ENCODE measurements around the gene JAK1. TPM values are rescaled to one million over a fixed set of nuclear protein-coding genes. Genes with fewer than 3 reads are reported as not detected.

The JAK1 gene
- total and polyA plus RNA-seq, 9 of the 15 experiments (the other 6 are each of a cell fraction or from before 2014, with no cell fraction given), result 9.7 to 44.1 (median 42.5) TPM

- TF ChIP-seq, protein P1, sequence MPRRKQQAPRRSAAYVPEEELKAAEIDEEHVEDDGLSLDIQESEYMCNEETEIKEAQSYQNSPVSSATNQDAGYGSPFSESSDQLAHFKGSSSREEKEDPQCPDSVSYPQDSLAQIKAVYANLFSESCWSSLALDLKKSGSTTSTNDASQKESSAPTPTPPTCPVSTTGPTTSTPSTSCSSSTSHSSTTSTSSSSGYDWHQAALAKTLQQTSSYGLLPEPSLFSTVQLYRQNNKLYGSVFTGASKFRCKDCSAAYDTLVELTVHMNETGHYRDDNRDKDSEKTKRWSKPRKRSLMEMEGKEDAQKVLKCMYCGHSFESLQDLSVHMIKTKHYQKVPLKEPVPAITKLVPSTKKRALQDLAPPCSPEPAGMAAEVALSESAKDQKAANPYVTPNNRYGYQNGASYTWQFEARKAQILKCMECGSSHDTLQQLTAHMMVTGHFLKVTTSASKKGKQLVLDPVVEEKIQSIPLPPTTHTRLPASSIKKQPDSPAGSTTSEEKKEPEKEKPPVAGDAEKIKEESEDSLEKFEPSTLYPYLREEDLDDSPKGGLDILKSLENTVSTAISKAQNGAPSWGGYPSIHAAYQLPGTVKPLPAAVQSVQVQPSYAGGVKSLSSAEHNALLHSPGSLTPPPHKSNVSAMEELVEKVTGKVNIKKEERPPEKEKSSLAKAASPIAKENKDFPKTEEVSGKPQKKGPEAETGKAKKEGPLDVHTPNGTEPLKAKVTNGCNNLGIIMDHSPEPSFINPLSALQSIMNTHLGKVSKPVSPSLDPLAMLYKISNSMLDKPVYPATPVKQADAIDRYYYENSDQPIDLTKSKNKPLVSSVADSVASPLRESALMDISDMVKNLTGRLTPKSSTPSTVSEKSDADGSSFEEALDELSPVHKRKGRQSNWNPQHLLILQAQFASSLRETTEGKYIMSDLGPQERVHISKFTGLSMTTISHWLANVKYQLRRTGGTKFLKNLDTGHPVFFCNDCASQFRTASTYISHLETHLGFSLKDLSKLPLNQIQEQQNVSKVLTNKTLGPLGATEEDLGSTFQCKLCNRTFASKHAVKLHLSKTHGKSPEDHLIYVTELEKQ (CRISPR knock-in tag; IDR thresholded peaks at IDR 0.05), result no peak
- TF ChIP-seq CBFA2T2 (conservative IDR thresholded peaks at IDR 0.05) (0 out of 2 replicates have a peak, but pooled peaks have one; percentile 4), PHF20 (IDR thresholded peaks at IDR 0.05; ENCODE audit: partially characterized antibody) (no peak), PHB (CRISPR knock-in tag; IDR thresholded peaks at IDR 0.05) (no peak), TCF3 (CRISPR knock-in tag; IDR thresholded peaks at IDR 0.05) (peak; percentile 58; the same call in 1 of the 2 replicates), ESRRA (IDR thresholded peaks at IDR 0.05; ENCODE audit: borderline replicate concordance, low read depth) (no peak), ZNF444 (CRISPR knock-in tag; IDR thresholded peaks at IDR 0.05) (no peak), CEBPG (CRISPR knock-in tag; IDR thresholded peaks at IDR 0.05) (no peak), CEBPG (tag; conservative IDR thresholded peaks at IDR 0.05 in 1 of 2, IDR thresholded peaks at IDR 0.05 in 1 of 2) (peak; percentile 40 to 53; a peak in 2 of 4 replicates), CBFA2T3 (IDR thresholded peaks at IDR 0.05) (peak; percentile 60), RREB1 (CRISPR knock-in tag; IDR thresholded peaks at IDR 0.05) (no peak), NKRF (IDR thresholded peaks at IDR 0.05; ENCODE audit: borderline replicate concordance) (no peak), ZNF696 (CRISPR knock-in tag; conservative IDR thresholded peaks at IDR 0.05) (no peak), CEBPB (tag; IDR thresholded peaks at IDR 0.05) (peak; percentile 67)
- TF ChIP-seq, protein P2, sequence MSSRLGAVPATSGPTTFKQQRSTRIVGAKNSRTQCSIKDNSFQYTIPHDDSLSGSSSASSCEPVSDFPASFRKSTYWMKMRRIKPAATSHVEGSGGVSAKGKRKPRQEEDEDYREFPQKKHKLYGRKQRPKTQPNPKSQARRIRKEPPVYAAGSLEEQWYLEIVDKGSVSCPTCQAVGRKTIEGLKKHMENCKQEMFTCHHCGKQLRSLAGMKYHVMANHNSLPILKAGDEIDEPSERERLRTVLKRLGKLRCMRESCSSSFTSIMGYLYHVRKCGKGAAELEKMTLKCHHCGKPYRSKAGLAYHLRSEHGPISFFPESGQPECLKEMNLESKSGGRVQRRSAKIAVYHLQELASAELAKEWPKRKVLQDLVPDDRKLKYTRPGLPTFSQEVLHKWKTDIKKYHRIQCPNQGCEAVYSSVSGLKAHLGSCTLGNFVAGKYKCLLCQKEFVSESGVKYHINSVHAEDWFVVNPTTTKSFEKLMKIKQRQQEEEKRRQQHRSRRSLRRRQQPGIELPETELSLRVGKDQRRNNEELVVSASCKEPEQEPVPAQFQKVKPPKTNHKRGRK (tag; IDR thresholded peaks at IDR 0.05), result no peak
Observed at GRCh38 chr1:64921771-64922170, 44.6 kb downstream of the JAK1 start (continued).

All from K562 (cell line).